SK-N-SH (cell line): Measurements from ENCODE around the gene SESTD1. TPM values are rescaled to one million over a fixed set of nuclear protein-coding genes. Genes with fewer than 3 reads are reported as not detected.

Experiments used
- CTCF ChIA-PET: fragments of 300-600, 350-600 bp; formaldehyde crosslinking; extraction: SDS; loops from one replicate; lab custom pipeline; 2021; lab: Yijun Ruan, JAX
- POLR2A ChIA-PET: fragments of 350-600 bp; sonication (Branson Sonifier 250); formaldehyde crosslinking; extraction: SDS; loops from one replicate; lab custom pipeline; 2020; ENCODE audit warnings: antibody characterized with exemption, inconsistent platforms; lab: Yijun Ruan, JAX
- DNase-seq: peaks from one replicate; pipeline ENCODE4 v3.0.0; 2012
- H2AFZ ChIP-seq: fragments of 200-600 bp; sonication (generic); 2 replicates; pipeline ENCODE4 v1.8.1; 2016; ENCODE audit warnings: antibody characterized with exemption, mild to moderate bottlenecking, low read depth
- H3F3A ChIP-seq: fragments of 200-600 bp; sonication (generic); replicated peaks from 2 replicates; pipeline ENCODE3; 2016; ENCODE audit warnings: antibody characterized with exemption, mild to moderate bottlenecking; ENCODE audit not compliant: insufficient read depth
- H3K27ac ChIP-seq, 2 experiments: fragments of 200-500 bp in 1 of 2; fragments of 200-600 bp in 1 of 2; sonication (Bioruptor generic) in 1 of 2; sonication (generic), shearing (Covaris generic) in 1 of 2; 2 replicates each; pipeline versions ENCODE4 v1.5.1 to v1.6.1; 2014 to 2016; ENCODE audit warnings: low read depth in 2 of 2, inconsistent platforms in 1 of 2, low read length in 1 of 2, mild to moderate bottlenecking in 1 of 2, mixed read lengths in 1 of 2
- H3K27me3 ChIP-seq: fragments of 200-600 bp; sonication (generic), shearing (Covaris generic); 2 replicates; pipeline ENCODE4 v1.6.1; 2016; ENCODE audit warnings: mixed run types; ENCODE audit not compliant: insufficient read depth
- H3K36me3 ChIP-seq, 2 experiments: fragments of 200-500 bp in 1 of 2; fragments of 200-600 bp in 1 of 2; sonication (Bioruptor generic) in 1 of 2; sonication (generic) in 1 of 2; replicated peaks in 1 of 2; 2 replicates each; pipeline versions ENCODE3 to v1.5.1; 2014 to 2016; ENCODE audit warnings: low read length in 1 of 2, mild to moderate bottlenecking in 1 of 2; ENCODE audit not compliant: insufficient read depth in 2 of 2, control insufficient read depth in 1 of 2
- H3K4me1 ChIP-seq, 2 experiments: fragments of 200-500 bp in 1 of 2; fragments of 200-600 bp in 1 of 2; sonication (Bioruptor generic) in 1 of 2; sonication (generic), shearing (Covaris generic) in 1 of 2; 2 replicates each; pipeline versions ENCODE4 v1.5.1 to v1.6.1; 2014 to 2016; ENCODE audit warnings: low read depth in 1 of 2, low read length in 1 of 2, mixed run types in 1 of 2; ENCODE audit not compliant: insufficient read depth in 2 of 2, control insufficient read depth in 1 of 2
- H3K4me2 ChIP-seq: fragments of 200-600 bp; sonication (generic), shearing (Covaris generic); 2 replicates; pipeline ENCODE4 v1.6.1; 2017; ENCODE audit warnings: mixed run types
- H3K4me3 ChIP-seq, 2 experiments: fragments of 200-500 bp in 1 of 2; fragments of 200-600 bp in 1 of 2; sonication (Bioruptor generic) in 1 of 2; sonication (generic), shearing (Covaris generic) in 1 of 2; 2 replicates each; pipeline versions ENCODE4 v1.5.1 to v1.8.1; 2014 to 2016; ENCODE audit warnings: low read depth in 2 of 2, inconsistent platforms in 1 of 2, low read length in 1 of 2, mild to moderate bottlenecking in 1 of 2, mixed read lengths in 1 of 2, moderate library complexity in 1 of 2
- H3K79me2 ChIP-seq: fragments of 200-600 bp; sonication (generic); 2 replicates; pipeline ENCODE4 v1.8.1; 2017; ENCODE audit warnings: mild to moderate bottlenecking; ENCODE audit not compliant: insufficient read depth
- H3K9ac ChIP-seq: fragments of 200-600 bp; sonication (generic); 2 replicates; pipeline ENCODE4 v1.6.1; 2017; ENCODE audit warnings: mixed run types
- H3K9me2 ChIP-seq: fragments of 200-600 bp; sonication (generic); 2 replicates; pipeline ENCODE4 v1.6.1; 2017; ENCODE audit warnings: mixed run types
- H3K9me3 ChIP-seq: fragments of 200-600 bp; sonication (generic); 2 replicates; pipeline ENCODE4 v1.6.1; 2017; ENCODE audit warnings: mixed run types, mild to moderate bottlenecking, moderate library complexity
- H4K20me1 ChIP-seq: fragments of 200-600 bp; sonication (generic); 2 replicates; pipeline ENCODE4 v1.6.1; 2017; ENCODE audit warnings: mild to moderate bottlenecking, mixed run types; ENCODE audit not compliant: insufficient read depth
- CHD2 ChIP-seq: fragments of 150-350 bp; IDR thresholded peaks from 2 replicates; pipeline ENCODE4 v1.6.1; 2018; ENCODE audit warnings: low read length; ENCODE audit not compliant: partially characterized antibody
- EZH2phosphoT487 ChIP-seq: fragments of 200-600 bp; sonication (generic); IDR thresholded peaks from 2 replicates; pipeline ENCODE4 v1.6.1; 2017; ENCODE audit warnings: low read depth, mixed run types, mild to moderate bottlenecking, antibody characterized with exemption, moderate library complexity, borderline replicate concordance
- FOXJ3 ChIP-seq: sonication (generic); formaldehyde crosslinking; IDR thresholded peaks from 2 replicates; pipeline ENCODE4 v1.5.1; 2020; ENCODE audit warnings: mild to moderate bottlenecking, missing genetic modification reagents
- FOXM1 ChIP-seq: IDR thresholded peaks from 2 replicates; pipeline ENCODE4 v1.4.0; 2012; ENCODE audit warnings: low read depth, mild to moderate bottlenecking
- MAX ChIP-seq: IDR thresholded peaks from 2 replicates; pipeline ENCODE4 v1.4.0; 2012; ENCODE audit warnings: low read depth
- NFIC ChIP-seq: IDR thresholded peaks from 2 replicates; pipeline ENCODE4 v1.4.0; 2012; ENCODE audit warnings: borderline replicate concordance
- NRF1 ChIP-seq: IDR thresholded peaks from 2 replicates; pipeline ENCODE4 v1.6.1; 2012; ENCODE audit warnings: low read depth, mild to moderate bottlenecking, low read length
- POLR2AphosphoS5 ChIP-seq: IDR thresholded peaks from 2 replicates; pipeline ENCODE4 v1.6.1; 2012; ENCODE audit warnings: low read depth, low read length
- RCOR1 ChIP-seq: fragments of 150-350 bp; IDR thresholded peaks from 2 replicates; pipeline ENCODE4 v1.6.1; 2017; ENCODE audit warnings: antibody characterized with exemption, low read length
- REST ChIP-seq: IDR thresholded peaks from 2 replicates; pipeline ENCODE4 v1.6.1; 2012; ENCODE audit warnings: mild to moderate bottlenecking, low read depth, low read length, moderate library complexity
- TCF12 ChIP-seq: IDR thresholded peaks from 2 replicates; pipeline ENCODE4 v1.4.0; 2012
- USF2 ChIP-seq: fragments of 150-350 bp; IDR thresholded peaks from 2 replicates; pipeline ENCODE4 v1.6.1; 2017; ENCODE audit warnings: antibody characterized with exemption, low read length, low read depth, borderline replicate concordance
- ZBTB33 ChIP-seq: IDR thresholded peaks from 2 replicates; pipeline ENCODE4 v1.4.0; 2012; ENCODE audit warnings: low read depth, borderline replicate concordance
- WGBS: methylation state at CpG from one replicate; pipeline ENCODE4 v1.1.6; 2017; ENCODE audit warnings: low lambda C conversion rate; 5-methylcytosine and 5-hydroxymethylcytosine counted together
- polyA plus RNA-seq, 3 experiments: library from polyadenylated mRNA; depleted of rRNA; stranded (reverse); fragments of >200 nt; gene quantifications; 2 replicates each; pipeline ENCODE4 v1.2.3, GENCODE V29; 2012

SESTD1 gene
- polyA plus RNA-seq, 1 of the 3 experiments (the other 2 are of a cell fraction) = 4.6 TPM

GRCh38 chr2:179180242-179180641 is 84.4 kb downstream of the SESTD1 start:
- Histone ChIP-seq H3K36me3 (peaks cover 0 to 6% of the 10 kb centered on the region in 2 experiments), H3K9ac (no peak overlapping the region), H3K4me2 (no peak overlapping the region), H3K27ac (no peak overlapping the region), H3K9me3 (no peaks in the 10 kb centered on the region), H4K20me1 (no peaks in the 10 kb centered on the region), H3K79me2 (peaks cover 6% of the 10 kb centered on the region), H3K9me2 (no peaks in the 10 kb centered on the region), H3K27me3 (no peaks in the 10 kb centered on the region), H3K4me1 (no peaks in the 10 kb centered on the region), H3F3A (peaks cover 11% of the 10 kb centered on the region), H3K4me3 (no peak overlapping the region), H2AFZ (no peak overlapping the region)
- CTCF ChIA-PET = interaction anchor here (0.5 to 1.2 kb wide), 2 partner anchors 27 to 39 kb away, joined by 3 read pairs; no protein-coding TSS in a partner anchor
- TF ChIP-seq NRF1 = no peak
- TF ChIP-seq MAX = no peak
- no peak for TF ChIP-seq RCOR1
- no peak for TF ChIP-seq EZH2phosphoT487
- no peak for TF ChIP-seq USF2
- TF ChIP-seq ZBTB33 = no peak
- TF ChIP-seq POLR2AphosphoS5 = no peak
- no peak for TF ChIP-seq CHD2
- POLR2A ChIA-PET = no interaction called here
- DNase-seq = no peak
- 93% methylated on average over 2 of the region's 2 CpGs for whole genome bisulfite sequencing

DNA sequence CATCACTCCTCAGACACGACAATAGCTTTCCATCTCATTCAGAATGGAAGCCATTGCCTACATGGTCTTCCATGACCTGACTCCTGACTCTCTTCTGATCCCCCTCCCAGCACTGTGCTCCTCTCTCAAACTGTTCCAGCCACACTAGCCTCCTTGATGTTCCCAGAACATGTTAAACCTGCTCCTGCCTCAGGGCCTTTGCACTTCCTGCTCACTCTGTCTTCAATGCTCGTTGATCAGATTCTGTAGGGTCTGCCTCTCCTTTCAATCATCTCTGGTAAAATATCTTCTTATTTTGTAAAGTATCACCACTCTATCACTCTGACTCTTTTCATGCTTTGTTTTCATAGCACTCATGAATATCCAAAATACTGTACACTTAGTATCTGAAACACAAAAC is 84.9 kb downstream of the SESTD1 start:
- ChIA-PET POLR2A (no interaction called here), CTCF (interaction anchor here (0.5 to 1.2 kb wide), 2 partner anchors 26 to 39 kb away, joined by 3 read pairs; no protein-coding TSS in a partner anchor)
- DNase-seq = no peak
- Histone ChIP-seq H3K9me2 (no peaks in the 10 kb centered on the region), H3K9me3 (no peaks in the 10 kb centered on the region), H3K4me2 (no peak overlapping the region), H3K79me2 (peaks cover 3% of the 10 kb centered on the region; the same call in 1 of the 2 replicates), H3K27ac (no peak overlapping the region), H3K9ac (no peak overlapping the region), H2AFZ (no peak overlapping the region), H3K27me3 (no peaks in the 10 kb centered on the region), H3K4me1 (no peaks in the 10 kb centered on the region), H3F3A (peaks cover 9% of the 10 kb centered on the region), H3K36me3 (peaks cover 0 to 6% of the 10 kb centered on the region in 2 experiments), H4K20me1 (no peaks in the 10 kb centered on the region), H3K4me3 (no peak overlapping the region)
- 96% methylated on average over 2 of the region's 2 CpGs for WGBS
- TF ChIP-seq NFIC (no peak), MAX (no peak), FOXM1 (no peak), REST (no peak), FOXJ3 (no peak), TCF12 (no peak)
